ENCODE measurements around the gene BDH1.

The BDH1 gene

GRCh38 chr3:197504641-197505121, 51.1 kb downstream of the BDH1 start:
- H3K4me3 ChIP-seq (ENCODE audit: control insufficient read depth, low read depth, low read length) = no peak overlapping the region
- DNase-seq (ENCODE audit: low read depth) = no peak
- TF ChIP-seq CTCF (conservative IDR thresholded peaks at IDR 0.05; ENCODE audit: control insufficient read depth, insufficient read depth, low read depth, low read length) = no peak

GRCh38 chr3:197504229-197504628, 51.5 kb downstream of the BDH1 start:
- no peak for TF ChIP-seq CTCF (conservative IDR thresholded peaks at IDR 0.05; ENCODE audit: control insufficient read depth, insufficient read depth, low read depth, low read length)
- H3K4me3 ChIP-seq (ENCODE audit: control insufficient read depth, low read depth, low read length) = no peak overlapping the region

GRCh38 chr3:197503652-197504051, 52.1 kb downstream of the BDH1 start:
- H3K4me3 ChIP-seq (ENCODE audit: control insufficient read depth, low read depth, low read length) = no peak overlapping the region
- no peak for TF ChIP-seq CTCF (conservative IDR thresholded peaks at IDR 0.05; ENCODE audit: control insufficient read depth, insufficient read depth, low read depth, low read length)

More at GRCh38 chr3:197504229-197504628, 51.5 kb downstream of the BDH1 start:
- no peak for DNase-seq (ENCODE audit: low read depth)

DNA sequence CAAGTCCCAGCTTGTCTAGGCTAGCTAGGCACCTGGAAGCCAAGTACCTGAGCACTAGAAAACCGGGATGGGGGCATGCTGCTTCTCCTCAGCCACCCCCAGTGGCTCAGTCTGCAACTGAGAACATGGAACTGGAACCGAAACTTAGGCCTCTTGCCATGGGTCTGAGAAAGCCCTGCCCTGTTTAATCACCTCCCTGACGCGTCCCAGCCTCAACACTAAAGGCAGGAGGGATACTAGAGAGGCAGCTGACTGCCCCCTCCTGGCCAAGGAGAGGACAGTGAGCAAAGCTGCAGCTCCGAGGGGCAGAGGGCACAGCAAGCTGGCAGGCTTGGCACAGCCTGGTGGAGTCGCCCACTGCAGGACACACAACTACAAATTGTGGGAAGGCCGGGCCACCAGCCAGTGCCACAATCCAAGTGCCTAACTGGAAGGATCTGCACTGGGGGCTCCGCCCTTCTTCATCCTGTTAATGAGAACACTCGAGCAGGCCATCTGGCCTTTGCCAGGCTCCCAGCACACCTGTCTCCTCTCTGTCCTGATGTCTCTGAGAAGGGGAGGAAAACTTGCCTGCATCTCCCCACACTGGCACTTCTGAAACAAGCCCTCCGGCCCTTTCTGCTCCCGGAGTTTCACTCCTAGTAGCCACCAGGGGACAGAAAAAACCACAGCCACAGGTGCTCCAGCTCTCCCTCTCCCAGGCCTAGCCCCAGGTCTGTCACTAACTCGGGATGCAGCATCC, 53.7 kb downstream of the BDH1 start:
- no peak overlapping the region for H3K4me3 ChIP-seq (ENCODE audit: control insufficient read depth, low read depth, low read length)
- peak; percentile 60 for TF ChIP-seq CTCF (conservative IDR thresholded peaks at IDR 0.05; ENCODE audit: control insufficient read depth, insufficient read depth, low read depth, low read length)
- peak; percentile 58 for DNase-seq (ENCODE audit: low read depth)

More at GRCh38 chr3:197503652-197504051, 52.1 kb downstream of the BDH1 start:
- no peak for DNase-seq (ENCODE audit: low read depth)

- peak; percentile 36 for DNase-seq (ENCODE audit: low read depth)
- no peak for TF ChIP-seq CTCF (conservative IDR thresholded peaks at IDR 0.05; ENCODE audit: control insufficient read depth, insufficient read depth, low read depth, low read length)
- H3K4me3 ChIP-seq (ENCODE audit: control insufficient read depth, low read depth, low read length) = no peak overlapping the region
These were observed 54.3 kb downstream of the BDH1 start for GRCh38 chr3:197501496-197501878.

GRCh38 chr3:197500812-197501211, 55.0 kb downstream of the BDH1 start:
- TF ChIP-seq CTCF (conservative IDR thresholded peaks at IDR 0.05; ENCODE audit: control insufficient read depth, insufficient read depth, low read depth, low read length) = no peak
- no peak for DNase-seq (ENCODE audit: low read depth)
- H3K4me3 ChIP-seq (ENCODE audit: control insufficient read depth, low read depth, low read length) = no peak overlapping the region
